GM23338 (cell line): ENCODE data around the gene GCNT2.
"Not testable (repeated sequence)": the region's sequence is repeated elsewhere in the genome, so short reads cannot be mapped to it uniquely, and the experiment has no call there.

Source experiments
- CTCF ChIP-seq, 2 experiments: fragments of 200-600 bp in 1 of 2; sonication (generic) in 1 of 2; conservative IDR thresholded peaks; 2 replicates each; pipeline versions ENCODE4 v1.5.1 to v1.6.1; 2016 to 2017; ENCODE audit warnings: antibody characterized with exemption in 2 of 2, low read depth in 2 of 2, mild to moderate bottlenecking in 2 of 2, moderate library complexity in 1 of 2
- EZH2phosphoT487 ChIP-seq: fragments of 200-600 bp; sonication (generic); IDR thresholded peaks from one replicate; pipeline ENCODE4 v1.8.1; 2018; ENCODE audit warnings: antibody characterized with exemption; ENCODE audit not compliant: unreplicated experiment
- POLR2AphosphoS5 ChIP-seq: IDR thresholded peaks from 2 replicates; pipeline ENCODE4 v1.6.1; 2016; ENCODE audit warnings: antibody characterized with exemption, low read depth

- not testable (repeated sequence) for TF ChIP-seq CTCF (conservative IDR thresholded peaks at IDR 0.05; ENCODE audit: low read depth in 2 of 2); POLR2AphosphoS5; EZH2phosphoT487
Observed at GRCh38 chr6:10529828-10530374, 8.8 kb downstream of the GCNT2 start.
